Measurements from ENCODE around the gene HMOX1.

- no peak for TF ChIP-seq POLR2A (IDR thresholded peaks at IDR 0.05; ENCODE audit: low read depth, low read length)
- TF ChIP-seq POLR2AphosphoS5 (IDR thresholded peaks at IDR 0.05; ENCODE audit: low read depth, low read length): no peak
- no peak for TF ChIP-seq TAF1 (IDR thresholded peaks at IDR 0.05; ENCODE audit: borderline replicate concordance, low read depth, low read length)
Observed at GRCh38 chr22:35436421-35436820, 55.5 kb downstream of the HMOX1 start.
